ENCODE data around the gene CDV3. TPM values are rescaled to one million over a fixed set of nuclear protein-coding genes. Genes with fewer than 3 reads are reported as not detected.
"Not testable (repeated sequence)": the region's sequence is repeated elsewhere in the genome, so short reads cannot be mapped to it uniquely, and the experiment has no call there.

CDV3 gene
- total RNA-seq, 2 experiments from 2014 or later: 193 to 263 TPM

- DNase-seq (no peak), ATAC-seq (no peak)
- Mint-ChIP-seq H3K4me1 (no peaks in the 10 kb centered on the region), H3K27ac (no peak overlapping the region), H3K9me3 (ENCODE audit: low read depth) (no peaks in the 10 kb centered on the region), H3K4me3 (no peak overlapping the region), H3K36me3 (no peaks in the 10 kb centered on the region), H3K27me3 (no peaks in the 10 kb centered on the region)
- CTCF ChIA-PET: no interaction called here
Measured at GRCh38 chr3:133547432-133548041, 25.9 kb upstream of the CDV3 start.

GRCh38 chr3:133548090-133548489 lies 25.4 kb upstream of the CDV3 start:
- DNase-seq: no peak
- CTCF ChIA-PET: no interaction called here
- no peaks in the 10 kb centered on the region for H3K4me1 Mint-ChIP-seq

GRCh38 chr3:133549565-133549964 lies 23.9 kb upstream of the CDV3 start:
- Mint-ChIP-seq H3K9me3 (ENCODE audit: low read depth) (no peaks in the 10 kb centered on the region), H3K4me1 (no peaks in the 10 kb centered on the region), H3K27me3 (no peaks in the 10 kb centered on the region), H3K27ac (no peak overlapping the region), H3K36me3 (no peaks in the 10 kb centered on the region), H3K4me3 (no peak overlapping the region)
- DNase-seq (no peak), ATAC-seq (no peak)
- CTCF ChIA-PET: no interaction called here

More at GRCh38 chr3:133548090-133548489, 25.4 kb upstream of the CDV3 start:
- Mint-ChIP-seq H3K36me3 (no peaks in the 10 kb centered on the region), H3K4me3 (no peak overlapping the region), H3K27me3 (no peaks in the 10 kb centered on the region), H3K9me3 (ENCODE audit: low read depth) (no peaks in the 10 kb centered on the region), H3K27ac (no peak overlapping the region)
- ATAC-seq: no peak

- H3K27me3 Mint-ChIP-seq; ATAC-seq; H3K27ac Mint-ChIP-seq; H3K9me3 Mint-ChIP-seq (ENCODE audit: low read depth); CTCF ChIA-PET; H3K36me3 Mint-ChIP-seq; DNase-seq; H3K4me3 Mint-ChIP-seq; H3K4me1 Mint-ChIP-seq: not testable (repeated sequence)
Measured at GRCh38 chr3:133551589-133551988, 21.9 kb upstream of the CDV3 start.

GRCh38 chr3:133561679-133562078 lies 11.8 kb upstream of the CDV3 start:
- H3K9me3 Mint-ChIP-seq (ENCODE audit: low read depth): no peaks in the 10 kb centered on the region
- no peak overlapping the region for H3K4me3 Mint-ChIP-seq
- H3K4me1 Mint-ChIP-seq: no peaks in the 10 kb centered on the region
- no peaks in the 10 kb centered on the region for H3K36me3 Mint-ChIP-seq
- ATAC-seq (no peak), DNase-seq (no peak)
- H3K27me3 Mint-ChIP-seq: no peaks in the 10 kb centered on the region
- no peak overlapping the region for H3K27ac Mint-ChIP-seq
- CTCF ChIA-PET: no interaction called here

GRCh38 chr3:133562376-133562775 lies 11.1 kb upstream of the CDV3 start:
- no peaks in the 10 kb centered on the region for H3K36me3 Mint-ChIP-seq
- H3K9me3 Mint-ChIP-seq (ENCODE audit: low read depth): no peaks in the 10 kb centered on the region
- H3K4me1 Mint-ChIP-seq: no peaks in the 10 kb centered on the region
- no peaks in the 10 kb centered on the region for H3K27me3 Mint-ChIP-seq
- ATAC-seq (no peak), DNase-seq (no peak)
- CTCF ChIA-PET: interaction anchor here (1.8 kb wide), 1 partner anchor 10 kb away, joined by 4 read pairs; no protein-coding TSS in a partner anchor
- no peak overlapping the region for H3K4me3 Mint-ChIP-seq
- no peak overlapping the region for H3K27ac Mint-ChIP-seq

GRCh38 chr3:133563186-133563591 lies 10.3 kb upstream of the CDV3 start:
- ATAC-seq (no peak), DNase-seq (no peak)
- H3K4me1 Mint-ChIP-seq: no peaks in the 10 kb centered on the region
- H3K9me3 Mint-ChIP-seq (ENCODE audit: low read depth): no peaks in the 10 kb centered on the region
- CTCF ChIA-PET: interaction anchor here (1.8 kb wide), 1 partner anchor 9 kb away, joined by 4 read pairs; no protein-coding TSS in a partner anchor
- H3K4me3 Mint-ChIP-seq: no peak overlapping the region
- H3K27ac Mint-ChIP-seq: no peak overlapping the region
- H3K27me3 Mint-ChIP-seq: no peaks in the 10 kb centered on the region
- no peaks in the 10 kb centered on the region for H3K36me3 Mint-ChIP-seq

- ATAC-seq (no peak), DNase-seq (no peak)
- H3K9me3 Mint-ChIP-seq (ENCODE audit: low read depth): no peaks in the 10 kb centered on the region
- CTCF ChIA-PET: interaction anchor here (1.0 to 1.8 kb wide), 2 partner anchors 9 to 15 kb away, joined by 3 to 4 read pairs; no protein-coding TSS in a partner anchor
- H3K4me3 Mint-ChIP-seq: no peak overlapping the region
- no peaks in the 10 kb centered on the region for H3K27me3 Mint-ChIP-seq
- no peak overlapping the region for H3K27ac Mint-ChIP-seq
- H3K36me3 Mint-ChIP-seq: no peaks in the 10 kb centered on the region
- H3K4me1 Mint-ChIP-seq: no peaks in the 10 kb centered on the region
Measured at GRCh38 chr3:133563816-133564215, 9.7 kb upstream of the CDV3 start.

- DNase-seq (peak; percentile 34), ATAC-seq (no peak)
- no peak overlapping the region for H3K4me3 Mint-ChIP-seq
- H3K9me3 Mint-ChIP-seq (ENCODE audit: low read depth): no peaks in the 10 kb centered on the region
- peaks cover 20% of the 10 kb centered on the region for H3K4me1 Mint-ChIP-seq
- CTCF ChIA-PET: interaction anchor here (1.0 kb wide), 1 partner anchor 51 kb away, joined by 4 read pairs; no protein-coding TSS in a partner anchor
- no peak overlapping the region for H3K27ac Mint-ChIP-seq
- no peaks in the 10 kb centered on the region for H3K27me3 Mint-ChIP-seq
- H3K36me3 Mint-ChIP-seq: no peaks in the 10 kb centered on the region
Measured at GRCh38 chr3:133568294-133569014, 5.0 kb upstream of the CDV3 start.

GRCh38 chr3:133570139-133570936 lies 3.1 kb upstream of the CDV3 start:
- H3K27ac Mint-ChIP-seq: no peak overlapping the region
- CTCF ChIA-PET: interaction anchor here (0.7 to 1.2 kb wide), 5 partner anchors 8 to 102 kb away, joined by 3 read pairs; no protein-coding TSS in a partner anchor
- H3K27me3 Mint-ChIP-seq: no peaks in the 10 kb centered on the region
- ATAC-seq (no peak), DNase-seq (peak; percentile 37)
- peaks cover 9% of the 10 kb centered on the region for H3K36me3 Mint-ChIP-seq
- no peaks in the 10 kb centered on the region for H3K9me3 Mint-ChIP-seq (ENCODE audit: low read depth)
- peaks cover 20% of the 10 kb centered on the region for H3K4me1 Mint-ChIP-seq
- H3K4me3 Mint-ChIP-seq: no peak overlapping the region

- CTCF ChIA-PET: interaction anchor here (0.7 to 1.2 kb wide), 3 partner anchors 7 to 103 kb away, joined by 3 read pairs; no protein-coding TSS in a partner anchor
- H3K9me3 Mint-ChIP-seq (ENCODE audit: low read depth): no peaks in the 10 kb centered on the region
- peaks cover 15% of the 10 kb centered on the region for H3K36me3 Mint-ChIP-seq
- H3K27me3 Mint-ChIP-seq: no peaks in the 10 kb centered on the region
- peaks cover 23% of the 10 kb centered on the region for H3K4me1 Mint-ChIP-seq
- H3K4me3 Mint-ChIP-seq: no peak overlapping the region
- DNase-seq (no peak), ATAC-seq (no peak)
- H3K27ac Mint-ChIP-seq: no peak overlapping the region
Measured at GRCh38 chr3:133570937-133571320, 2.6 kb upstream of the CDV3 start.

- Mint-ChIP-seq H3K9me3 (ENCODE audit: low read depth) (no peaks in the 10 kb centered on the region), H3K36me3 (peaks cover 27% of the 10 kb centered on the region), H3K27me3 (no peaks in the 10 kb centered on the region), H3K4me1 (peaks cover 35% of the 10 kb centered on the region), H3K27ac (peak overlapping the region; percentile 100), H3K4me3 (peak overlapping the region; percentile 78)
- DNase-seq: peak; percentile 42
- no peak for ATAC-seq
- CTCF ChIA-PET: interaction anchor here (0.6 to 8.9 kb wide), 14 partner anchors 9 to 901 kb away, joined by 3 to 100 read pairs (median 4); no protein-coding TSS in a partner anchor
Measured at GRCh38 chr3:133572158-133573053, 1.1 kb upstream of the CDV3 start.

All from activated CD8-positive, alpha-beta memory T cell treated with anti-CD3 and anti-CD28 coated beads, Interleukin-2, amount 10 ng/mL, durations not matched to agents 7 days and 5 days (primary cell).